H1 (cell line): Measurements from ENCODE around the gene CPO. TPM values are rescaled to one million over a fixed set of nuclear protein-coding genes. Genes with fewer than 3 reads are reported as not detected.

Experiments used
- CBX8 ChIP-seq: fragments of 300-800, 300-1000 bp; sonication (generic); IDR thresholded peaks from 2 replicates; pipeline ENCODE4 v1.7.1; 2016; ENCODE audit warnings: low read depth, low read length, borderline replicate concordance
- CHD2 ChIP-seq: IDR thresholded peaks from 2 replicates; pipeline ENCODE4 v1.6.1; 2012; ENCODE audit warnings: low read length, improper control_type of control experiment
- EZH2 ChIP-seq: fragments of 200-600 bp; sonication (generic); IDR thresholded peaks from 2 replicates; pipeline ENCODE4 v1.7.1; 2012; ENCODE audit warnings: low read depth, mild to moderate bottlenecking, moderate library complexity, low read length, inconsistent platforms; ENCODE audit not compliant: severe bottlenecking
- SIRT6 ChIP-seq: IDR thresholded peaks from one replicate; pipeline ENCODE4 v1.7.1; 2012; ENCODE audit warnings: low read length, inconsistent platforms
- TBP ChIP-seq: IDR thresholded peaks from 2 replicates; pipeline ENCODE4 v1.6.1; 2011; ENCODE audit warnings: low read depth, low read length, improper control_type of control experiment
- polyA plus RNA-seq, 7 experiments: library from polyadenylated mRNA; depleted of rRNA in 3 of 7; stranded (reverse) in 5 of 7; unstranded in 2 of 7; fragments of >200 nt in 5 of 7; fragments of 200-250 nt in 2 of 7; gene quantifications; 1 replicate in 5 of 7; 2 replicates in 1 of 7; 4 replicates in 1 of 7; pipeline versions ENCODE4 v1.2.1 to v1.2.3, GENCODE V29; 2011 to 2013; ENCODE audit warnings: missing spikeins in 2 of 7, mixed read lengths in 2 of 7
- total RNA-seq: library from RNA; stranded (reverse); fragmentation: NEBNext Ultra II Directional; extraction: Animal tissue kit (Norgen Biotek cat#: 25700); gene quantifications from 2 replicates; pipeline ENCODE4 v1.2.1, GENCODE V29; 2021

Gene CPO
- total and polyA plus RNA-seq, 2 of the 8 experiments (the other 6 are each of a cell fraction or from before 2014, with no cell fraction given) = 1.3 TPM

DNA sequence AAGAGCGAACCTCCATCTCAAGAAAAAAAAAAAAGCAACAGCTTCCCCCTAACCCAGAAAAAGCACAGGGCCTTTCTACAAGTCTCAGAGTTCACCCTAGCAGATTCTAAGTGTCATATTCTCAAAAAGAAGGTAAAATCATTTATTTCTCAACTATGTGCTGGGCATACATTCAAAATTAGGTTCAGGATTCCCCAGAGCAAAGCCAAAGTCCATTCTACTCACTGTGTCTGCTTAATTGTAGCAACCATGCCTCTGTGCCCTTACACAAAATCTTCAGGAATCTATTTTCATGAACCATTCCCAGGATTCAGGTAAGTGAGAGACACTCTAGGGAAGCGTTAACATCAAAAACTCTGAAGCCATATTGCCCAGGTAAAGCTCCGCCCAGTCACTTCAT lies 40.0 kb downstream of the CPO start (continued):
- TF ChIP-seq CHD2 = no peak
- TF ChIP-seq CBX8 = no peak
- TF ChIP-seq EZH2 = no peak
- no peak for TF ChIP-seq TBP
- TF ChIP-seq SIRT6 = no peak
